Stimulated activated CD4-positive, alpha-beta T cell treated with anti-CD3 and anti-CD28 coated beads, TNF-alpha, amount 100 ng/mL, for 24 hours (primary cell): ENCODE data around the gene QTRT2.

Source experiments
- DNase-seq, 3 experiments: peaks; one replicate each; pipeline ENCODE4 v3.0.0-alpha.2; 2020; ENCODE audit warnings: low read depth in 3 of 3

QTRT2 gene

DNA sequence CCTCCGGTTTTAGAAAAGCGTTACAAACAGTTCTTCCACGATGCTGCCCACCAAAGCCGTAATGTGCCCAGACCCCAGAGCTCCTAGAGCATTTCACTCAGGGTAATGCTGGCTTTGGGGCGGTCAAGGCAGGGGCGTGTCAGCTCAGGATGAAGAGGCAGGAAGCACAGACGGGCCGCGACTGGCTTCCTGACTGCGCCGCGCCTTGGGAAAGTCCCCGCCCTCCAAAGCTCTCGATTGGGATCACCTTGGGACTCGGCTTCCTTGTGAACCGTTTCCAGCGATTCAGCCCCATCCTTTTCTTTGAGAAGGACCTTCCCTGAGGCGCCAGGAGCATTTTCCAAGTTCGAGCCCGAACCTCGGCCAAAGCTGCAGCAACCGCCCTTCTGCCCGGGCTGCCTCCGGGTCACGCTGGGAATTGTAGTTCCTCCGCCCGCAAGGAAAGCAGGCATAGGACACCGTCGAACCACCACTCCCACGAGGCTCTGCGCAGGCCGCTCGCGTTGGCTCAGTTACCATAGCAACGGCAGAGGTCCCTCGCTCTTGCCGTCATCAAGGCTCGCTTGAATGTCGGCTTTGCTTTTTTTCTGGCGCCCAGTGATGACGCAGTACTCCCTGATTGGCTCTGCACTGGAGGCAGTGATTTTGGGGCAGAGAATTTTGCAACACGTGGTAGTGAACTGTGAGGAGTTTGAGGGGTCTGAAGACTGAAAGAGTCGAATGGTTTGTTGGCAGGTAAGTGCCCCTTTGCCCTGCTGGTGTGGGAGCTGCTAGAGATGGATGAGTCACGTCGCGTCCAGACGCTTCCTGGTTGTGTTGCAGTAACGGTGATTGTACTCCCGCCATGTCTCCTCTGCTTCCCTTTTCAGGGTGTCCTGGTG lies at the start of gene QTRT2, which contains the start of gene CCDC191:
Gene QTRT2 (plus strand): TSS at position 608 of the 881 bp plus-strand sequence. CDS start 8,521 bp downstream, outside the sequence.
Gene CCDC191 (minus strand): TSS at position 397 of the 881 bp plus-strand sequence. CDS start 60 bp downstream, at position 337.
- peak; percentile 96 to 99 (median 97) for DNase-seq

DNA sequence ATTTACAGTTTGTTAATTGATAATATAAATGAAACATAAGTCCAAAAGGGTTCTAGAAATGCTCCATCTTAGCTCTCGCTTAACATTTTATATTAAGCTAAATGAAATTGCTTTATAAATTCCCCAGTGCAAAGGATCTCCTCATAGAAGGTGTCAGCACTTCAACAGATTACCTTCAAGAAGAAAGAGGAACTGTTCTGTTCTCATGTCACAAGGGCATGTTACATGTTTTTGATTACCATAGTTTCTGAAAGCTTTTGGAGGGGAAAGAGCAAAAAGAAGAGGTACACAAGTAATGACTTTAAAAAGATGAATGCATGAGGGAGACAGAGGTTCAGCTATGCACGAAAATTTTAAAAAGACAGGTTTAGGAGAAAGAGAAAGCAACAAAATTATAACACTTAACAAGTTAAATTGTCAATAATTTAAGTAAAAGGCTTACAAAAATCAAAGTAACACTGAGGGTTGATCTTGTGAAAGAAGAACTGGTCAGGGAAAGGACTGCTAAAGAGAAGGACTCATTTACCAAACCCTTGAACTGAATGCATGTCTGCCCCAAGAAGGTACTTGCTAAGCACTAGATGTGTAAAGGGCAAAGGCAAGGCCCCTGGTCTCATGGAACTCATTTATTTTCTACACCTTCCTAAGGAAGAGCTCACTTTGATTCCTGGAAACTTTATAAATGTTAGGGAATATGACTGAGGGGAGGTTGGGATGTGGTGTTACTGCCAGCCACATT lies 45.3 kb upstream of the QTRT2 start:
- DNase-seq, result no peak

DNA sequence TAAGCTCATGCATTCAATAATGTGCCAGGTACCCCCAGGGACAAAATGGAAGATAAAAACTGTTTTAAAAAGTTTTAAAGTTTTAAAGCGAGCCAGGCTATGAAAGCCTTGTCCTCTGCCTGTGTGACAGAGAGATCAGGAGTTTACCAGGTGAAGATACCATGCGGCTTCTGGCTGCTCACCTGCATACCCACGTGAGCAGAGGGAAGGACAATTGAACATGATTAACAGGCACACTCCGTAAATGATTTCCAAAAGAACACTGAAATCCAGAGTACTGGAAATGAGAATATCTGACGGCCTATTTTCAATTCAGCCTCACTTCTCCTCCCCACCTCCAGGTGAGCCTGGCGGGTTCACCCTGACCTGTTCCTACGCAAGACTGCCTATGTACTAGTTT lies 42.3 kb upstream of the QTRT2 start:
- DNase-seq, result no peak

DNA sequence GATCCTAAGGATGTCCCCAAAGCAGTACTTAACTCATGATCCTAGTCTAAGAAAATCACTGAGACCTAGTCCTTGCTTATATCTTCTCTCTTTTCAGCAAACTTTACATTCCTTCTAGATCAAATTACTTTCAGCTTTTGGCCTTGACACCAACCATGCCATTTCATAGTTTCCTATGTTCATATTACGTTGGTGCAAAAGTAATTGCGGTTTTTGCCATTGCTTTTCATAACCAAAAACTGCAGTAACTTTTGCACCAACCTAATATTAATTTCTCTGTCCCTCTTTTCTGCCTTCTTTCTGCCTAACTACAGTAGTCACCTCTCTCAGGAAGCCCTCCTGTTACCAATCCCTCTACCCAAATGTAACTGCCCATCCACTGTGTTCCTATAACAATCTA lies 37.1 kb upstream of the QTRT2 start:
- DNase-seq, result no peak

DNA sequence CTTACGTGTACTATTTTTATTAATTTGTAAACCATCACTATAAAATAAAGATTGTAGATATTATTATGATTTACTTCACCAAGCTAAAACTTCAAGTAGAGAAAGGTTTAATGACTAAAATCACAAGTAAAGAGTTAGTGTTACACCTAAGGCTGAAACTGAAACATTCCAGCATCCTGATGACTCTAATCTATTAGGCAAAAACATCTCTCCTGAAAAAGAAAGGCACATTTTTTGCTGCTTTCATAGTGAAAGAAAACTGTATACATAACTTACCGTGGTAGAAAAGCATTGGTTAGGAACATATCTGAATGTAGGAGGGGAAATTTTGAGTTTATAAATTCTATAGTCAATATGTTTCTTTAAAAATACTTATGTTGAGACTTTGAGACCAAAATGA lies 35.6 kb upstream of the QTRT2 start:
- no peak for DNase-seq

DNA sequence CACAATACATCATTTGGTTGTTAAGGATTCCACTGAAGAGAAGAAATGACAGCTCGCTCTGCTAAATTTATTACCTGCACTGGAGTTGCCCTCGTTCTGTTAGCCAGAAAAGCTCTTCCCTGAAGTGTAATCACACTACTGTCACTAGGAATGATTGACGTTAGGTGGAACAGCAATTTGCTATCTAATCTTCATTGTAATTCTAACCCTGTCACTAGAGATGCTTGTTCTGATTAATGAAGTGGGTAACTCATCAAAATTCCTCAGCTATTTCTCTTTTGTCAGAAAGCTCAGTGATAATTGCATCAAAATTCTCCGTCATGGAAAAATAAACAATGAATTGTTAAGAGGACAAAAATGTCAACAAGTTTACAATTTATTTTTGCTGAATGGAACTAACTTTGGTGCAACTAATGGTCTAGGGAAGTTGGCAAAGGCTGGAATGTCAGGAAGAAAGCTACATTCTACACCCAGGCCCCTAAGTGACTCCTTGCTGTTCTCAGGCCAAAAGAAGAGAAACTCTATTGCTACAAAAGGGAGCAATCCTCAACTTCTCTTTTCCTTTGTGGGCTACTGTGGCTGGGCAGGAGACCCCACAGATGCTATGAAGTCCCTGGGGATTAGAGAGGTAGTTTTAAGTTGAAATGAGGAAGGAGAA lies 34.3 kb upstream of the QTRT2 start:
- no peak for DNase-seq

DNA sequence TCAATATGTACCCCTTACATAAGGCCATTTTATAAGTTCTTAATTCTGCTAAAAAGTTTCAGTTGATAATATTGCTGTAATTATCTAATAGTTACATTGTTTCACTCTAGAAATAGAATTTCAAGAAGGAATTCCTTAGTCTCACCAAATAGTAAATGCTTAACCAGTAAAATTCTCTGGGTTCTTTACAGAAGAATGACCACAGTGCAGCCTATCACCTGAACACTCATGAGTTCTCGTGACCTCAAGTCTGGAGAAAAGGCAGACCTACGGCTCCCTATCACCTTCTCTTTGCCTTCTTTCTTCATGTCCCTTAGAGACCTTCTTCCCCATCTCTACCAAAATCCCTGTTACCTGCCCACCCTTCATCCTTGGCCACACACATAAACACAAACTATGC lies 31.1 kb upstream of the QTRT2 start:
- no peak for DNase-seq

DNA sequence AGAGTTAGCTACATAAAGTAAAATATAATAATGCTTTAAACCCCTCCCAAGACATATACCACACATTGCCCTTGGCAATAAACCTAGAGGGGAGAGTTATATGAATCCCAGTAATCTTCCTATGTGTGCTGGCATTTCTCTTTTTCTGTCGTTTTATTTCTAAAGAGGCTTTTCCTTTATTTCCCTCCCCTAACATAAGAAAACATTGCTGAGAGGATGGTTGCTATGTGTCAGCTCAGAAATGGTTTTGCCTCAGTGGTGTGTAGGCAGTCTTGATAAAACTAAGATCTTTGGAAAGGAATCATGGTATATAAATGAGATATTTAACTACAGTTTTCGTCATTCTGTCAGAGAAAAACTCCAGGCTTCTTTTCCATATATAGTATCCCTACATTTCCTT lies 30.2 kb upstream of the QTRT2 start:
- no peak for DNase-seq

DNA sequence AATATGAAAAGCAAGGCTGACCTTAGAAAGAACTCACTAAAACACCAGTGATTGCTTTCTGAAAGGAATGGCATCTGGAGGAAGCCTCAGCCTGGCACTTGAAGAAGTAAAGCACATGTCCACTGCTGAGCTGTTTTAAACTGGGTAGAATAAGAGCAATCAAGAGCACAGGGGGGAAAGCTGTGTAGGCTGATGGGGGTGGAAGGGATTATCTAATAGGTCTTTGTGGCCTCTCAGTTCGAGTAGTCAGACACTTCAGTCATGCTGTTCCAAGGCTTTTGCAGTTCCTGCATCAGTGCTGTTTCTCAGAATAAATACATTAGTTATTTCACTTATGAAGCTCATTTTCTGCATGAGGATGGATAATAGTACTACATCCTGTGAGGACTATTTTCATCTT lies 22.8 kb upstream of the QTRT2 start:
- no peak for DNase-seq

DNA sequence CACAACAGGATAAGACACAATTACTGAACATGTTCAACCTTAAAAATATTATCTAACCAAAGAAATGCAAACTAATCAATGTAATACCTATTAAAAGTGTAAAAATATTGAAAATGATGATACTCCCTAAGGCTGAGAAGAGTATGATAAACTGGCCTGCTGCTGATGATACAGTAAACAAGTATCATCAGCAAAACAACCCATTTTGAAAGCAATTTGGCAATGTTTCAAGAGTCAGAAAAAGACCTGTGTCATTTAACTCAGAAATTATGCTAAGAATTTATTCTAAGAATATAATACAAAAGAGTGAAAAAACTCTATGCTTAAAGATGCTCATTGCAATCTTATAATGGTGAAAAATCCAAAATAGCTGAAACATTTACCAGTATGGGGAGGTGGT lies 22.3 kb upstream of the QTRT2 start:
- DNase-seq, result no peak

DNA sequence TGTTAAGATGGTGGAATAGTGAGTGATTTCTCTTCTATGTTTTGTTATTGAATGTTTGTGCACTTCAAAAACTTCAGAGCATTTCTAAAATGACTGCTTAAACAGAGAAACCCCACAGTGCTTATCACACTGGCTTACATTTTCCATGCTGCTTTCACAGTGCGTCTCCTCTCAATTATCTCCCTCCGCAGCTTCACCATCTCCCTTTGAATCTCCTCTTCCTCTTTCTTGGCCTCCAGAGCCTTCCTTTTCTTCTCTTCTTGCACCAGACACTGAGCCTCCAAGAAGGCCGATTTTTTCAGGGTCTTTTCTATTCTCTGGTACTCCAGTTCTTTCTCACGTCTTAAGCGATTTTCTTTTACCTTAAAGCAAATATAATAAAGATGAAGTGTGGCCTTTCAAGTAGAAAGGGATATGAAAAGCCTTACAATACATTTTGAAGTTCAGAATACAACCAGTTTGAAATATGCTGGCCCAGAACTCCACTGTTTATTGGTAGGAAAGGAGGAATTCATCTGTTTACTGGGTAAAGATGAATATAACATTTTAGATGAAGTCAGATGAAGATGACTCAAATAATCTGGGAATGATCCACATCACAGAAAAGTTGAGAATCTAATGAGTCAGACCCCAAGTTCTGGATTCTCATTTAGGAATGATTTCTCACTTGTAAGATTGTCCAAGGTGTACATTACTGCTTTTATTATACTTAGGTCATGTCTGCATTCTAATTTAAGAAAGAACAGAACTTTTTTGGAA lies 21.6 kb upstream of the QTRT2 start:
- DNase-seq, result no peak

DNA sequence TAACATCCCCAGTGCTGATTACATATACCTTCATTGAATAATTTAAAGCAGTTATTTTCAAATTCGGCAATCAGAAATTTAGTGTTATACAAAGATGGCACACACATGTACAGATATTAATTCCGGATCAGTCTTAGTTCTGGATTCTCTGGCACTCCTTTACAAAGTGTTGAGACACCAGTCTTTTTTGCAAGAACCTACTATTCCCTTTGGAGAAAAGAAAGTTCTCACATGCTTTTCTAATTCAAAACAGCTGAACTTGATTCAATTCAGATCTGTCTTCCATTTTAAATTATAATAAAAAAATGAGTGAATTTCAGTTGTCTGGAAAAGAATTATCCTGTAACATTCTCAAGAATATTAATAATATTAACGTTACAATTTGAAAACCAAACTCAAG lies 20.6 kb upstream of the QTRT2 start:
- DNase-seq, result no peak

DNA sequence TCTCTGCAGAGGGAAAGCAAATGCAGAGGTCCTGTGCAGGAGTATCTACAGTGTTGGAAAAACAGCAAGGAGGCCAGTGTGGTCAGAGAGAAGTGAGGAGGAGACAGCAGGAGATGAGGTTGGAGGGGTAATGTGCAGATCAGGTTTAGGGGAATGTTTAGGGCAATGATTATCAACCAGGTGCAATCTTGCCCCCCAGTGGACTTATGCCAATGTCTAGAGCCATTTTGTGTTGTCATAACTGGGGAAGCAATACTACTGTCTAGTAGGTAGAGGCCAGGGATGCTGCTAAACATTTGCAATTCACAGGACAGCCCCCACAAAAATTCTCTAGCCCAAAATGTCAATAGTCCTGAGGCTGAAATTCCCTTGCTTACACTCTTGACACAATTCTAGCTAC lies 13.3 kb upstream of the QTRT2 start:
- no peak for DNase-seq

DNA sequence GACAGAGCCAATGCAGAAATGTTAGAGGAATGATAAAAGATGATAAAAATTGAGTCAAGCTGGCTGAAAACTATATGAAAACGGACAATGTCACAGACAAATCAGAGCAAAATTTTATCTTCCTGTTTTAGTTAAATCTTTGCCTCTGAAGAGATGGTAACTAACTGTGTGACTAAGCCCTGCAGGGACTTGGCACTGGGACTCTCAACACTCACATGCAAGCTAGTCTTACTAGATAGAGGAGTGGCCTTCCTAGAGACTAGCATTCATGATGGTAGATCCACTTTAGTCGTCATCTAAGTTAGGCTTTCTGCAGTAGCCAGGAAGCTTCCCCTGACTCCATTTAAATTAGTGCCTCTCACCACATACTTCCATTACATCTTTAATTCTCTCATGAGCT lies 4.3 kb upstream of the QTRT2 start:
- no peak for DNase-seq

DNA sequence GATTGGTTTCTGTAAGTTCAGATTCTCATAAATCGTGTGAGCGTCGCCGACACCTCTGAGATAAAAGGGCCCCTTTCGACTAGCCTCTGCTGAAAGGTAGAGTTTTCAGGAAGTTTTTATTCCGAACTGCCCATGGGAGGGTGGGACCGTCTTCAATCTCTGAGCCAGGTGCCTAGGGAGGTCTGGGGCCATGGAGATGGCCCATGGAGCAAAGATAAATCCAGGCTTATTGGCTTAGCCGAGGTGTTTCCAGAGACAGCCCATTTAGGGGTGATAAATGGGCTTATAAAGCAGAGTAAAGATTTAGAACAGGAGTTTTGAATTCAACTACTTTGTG lies 442 bp downstream of the QTRT2 start:
- no peak for DNase-seq

DNA sequence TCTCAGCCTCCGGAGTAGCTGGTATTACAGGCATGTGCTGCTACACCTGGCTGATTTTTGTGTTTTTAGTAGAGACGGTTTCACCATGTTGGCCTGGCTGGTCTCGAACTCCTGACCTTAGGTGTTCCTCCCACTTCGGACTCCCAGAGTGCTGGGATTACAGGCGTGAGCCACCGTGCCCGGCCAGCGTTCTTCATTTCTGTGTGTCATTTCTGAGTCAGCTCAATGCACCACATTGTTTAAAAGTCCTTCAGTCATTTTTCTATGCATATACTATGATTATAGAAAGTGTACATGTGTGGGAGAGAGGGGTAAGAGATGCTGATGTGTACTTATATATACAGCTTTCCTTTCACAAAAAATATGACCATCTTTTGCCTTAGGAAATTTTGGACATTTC lies 2.1 kb downstream of the QTRT2 start:
- no peak for DNase-seq

DNA sequence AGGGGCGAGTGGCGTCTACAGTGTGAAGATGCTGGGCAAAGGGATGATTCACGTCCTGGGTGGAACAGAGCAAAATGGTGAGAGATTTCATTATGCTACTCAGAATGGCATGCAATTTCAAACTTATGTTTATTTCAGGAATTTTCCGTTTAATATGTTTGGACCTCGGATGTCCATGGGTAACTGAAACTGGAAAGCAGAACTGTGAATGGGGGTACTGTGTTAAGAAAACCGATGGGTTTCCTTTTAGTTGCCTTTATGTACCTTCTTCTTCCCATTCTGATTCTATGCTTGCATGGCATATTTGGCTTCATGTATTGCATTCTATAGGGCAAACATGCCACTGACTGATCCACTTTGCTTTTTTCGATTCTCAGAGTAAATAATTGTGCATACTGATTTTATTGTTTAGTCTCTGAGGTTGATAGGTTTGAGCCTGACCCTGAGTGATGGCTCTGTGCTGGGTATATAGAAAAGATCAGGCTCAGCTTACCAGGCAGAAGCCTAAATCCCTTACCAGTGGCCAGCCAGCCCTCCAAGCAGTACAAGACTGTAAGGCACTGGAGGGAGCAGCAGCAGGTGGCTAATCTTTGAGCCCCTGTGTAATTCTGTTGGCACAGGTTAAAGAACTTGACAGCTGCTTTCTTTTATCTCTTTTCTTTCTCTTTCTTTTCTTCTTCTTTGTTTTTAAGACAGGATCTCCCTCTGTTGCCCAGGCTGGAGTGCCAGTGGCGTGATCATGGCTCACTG lies 4.5 kb downstream of the QTRT2 start:
- DNase-seq, result no peak

DNA sequence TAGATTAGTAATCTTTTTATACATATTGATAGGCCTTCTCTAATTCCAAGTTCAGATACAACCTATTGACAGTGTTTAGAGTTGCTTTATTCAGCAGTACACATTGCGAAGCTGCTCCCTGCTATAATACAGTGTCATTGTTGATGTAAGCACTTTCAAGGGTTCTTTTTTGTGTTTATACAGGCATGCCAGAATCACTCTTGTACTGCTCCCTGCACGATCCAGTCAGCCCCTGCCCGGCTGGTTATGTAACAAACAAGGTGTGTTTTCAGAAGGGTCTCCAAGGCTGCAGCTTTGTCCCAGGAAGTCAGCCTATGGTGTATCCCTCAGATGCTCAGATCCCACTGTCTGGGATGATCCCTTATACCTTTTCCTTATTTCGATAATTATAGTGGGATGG lies 11.3 kb downstream of the QTRT2 start:
- no peak for DNase-seq

DNA sequence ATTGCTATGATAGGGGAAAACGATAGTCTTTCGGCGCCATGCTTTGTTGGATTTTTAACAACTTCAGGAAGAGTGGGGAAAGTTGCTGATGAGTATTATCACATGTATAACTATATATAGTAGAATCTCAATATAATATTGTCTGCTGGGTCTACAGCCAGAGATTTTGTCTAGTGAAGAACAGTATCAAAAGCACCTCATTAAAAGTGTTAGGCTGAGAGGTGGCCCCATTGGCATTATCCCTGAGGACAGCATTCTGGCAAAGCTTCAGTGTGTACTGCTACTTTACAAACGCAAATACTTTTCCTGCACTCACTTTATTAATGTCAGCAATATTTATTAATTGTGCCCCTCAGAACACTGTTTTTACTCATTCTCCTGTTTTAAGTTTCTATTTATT lies 11.8 kb downstream of the QTRT2 start:
- no peak for DNase-seq

DNA sequence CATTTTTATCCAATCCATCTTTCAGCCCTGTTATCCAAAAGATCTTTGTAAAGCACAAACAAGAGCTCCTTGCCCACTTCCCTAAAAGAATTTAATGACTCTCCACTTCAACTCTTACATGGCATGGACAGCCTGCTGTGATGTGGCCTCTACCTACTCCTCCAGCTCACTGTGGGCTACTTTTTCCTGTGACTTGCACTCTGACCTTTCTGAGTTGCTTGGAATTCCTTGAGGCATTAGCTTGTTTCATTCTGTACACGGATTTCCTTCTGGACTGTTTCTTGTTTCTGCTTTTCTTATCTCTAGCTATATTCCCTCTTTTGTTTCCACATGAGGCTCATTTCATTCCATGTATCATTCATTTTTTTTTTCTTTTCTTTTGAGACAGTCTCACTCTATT lies 15.2 kb downstream of the QTRT2 start:
- no peak for DNase-seq

DNA sequence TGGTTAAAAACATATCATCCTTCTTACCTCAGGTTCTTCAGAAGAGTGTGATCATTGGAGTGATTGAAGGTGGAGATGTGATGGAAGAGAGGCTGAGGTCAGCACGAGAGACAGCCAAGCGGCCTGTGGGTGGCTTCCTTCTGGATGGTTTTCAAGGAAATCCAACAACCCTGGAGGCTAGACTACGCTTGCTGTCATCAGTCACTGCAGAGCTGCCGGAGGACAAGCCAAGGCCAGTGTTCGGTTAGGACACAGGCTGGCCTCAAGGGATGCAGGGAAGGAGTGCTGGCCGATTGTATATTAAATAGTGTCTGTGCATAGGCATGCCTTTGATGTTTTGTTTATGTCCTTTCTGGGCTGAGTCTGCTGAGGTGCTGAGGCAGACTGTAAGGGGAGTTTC lies 20.2 kb downstream of the QTRT2 start:
- no peak for DNase-seq
